Ovary (tissue), 9 donors: Measurements from ENCODE around the gene HTR3D. TPM values are rescaled to one million over a fixed set of nuclear protein-coding genes. Genes with fewer than 3 reads are reported as not detected.
"Not testable (repeated sequence)": the region's sequence is repeated elsewhere in the genome, so short reads cannot be mapped to it uniquely, and the experiment has no call there.

Experiments
- DNase-seq, 5 donors: peaks; one replicate each; pipeline ENCODE4 v3.0.0-alpha.2; 2019 to 2020
- H3K27ac ChIP-seq, 2 donors: fragments of 200-600 bp; one replicate each; pipeline versions ENCODE4 v1.5.1 to v1.8.0; 2019 to 2022
- H3K27me3 ChIP-seq: fragments of 200-600 bp; one replicate; pipeline ENCODE4 v1.8.0; 2022
- H3K36me3 ChIP-seq: fragments of 200-600 bp; sonication (generic); one replicate; pipeline ENCODE4 v1.5.1; 2019
- H3K4me1 ChIP-seq: one replicate; pipeline ENCODE4 v1.8.1; 2013; ENCODE audit warnings: mild to moderate bottlenecking, moderate library complexity; ENCODE audit not compliant: insufficient read depth
- H3K4me3 ChIP-seq: fragments of 200-600 bp; sonication (generic); one replicate; pipeline ENCODE4 v1.5.1; 2017
- H3K9me3 ChIP-seq, 2 donors: fragments of 200-600 bp in 1 of 2; sonication (generic) in 1 of 2; one replicate each; pipeline versions ENCODE4 v1.5.1 to v1.8.1; 2013 to 2019; ENCODE audit warnings: mild to moderate bottlenecking in 1 of 2, moderate library complexity in 1 of 2
- CTCF ChIP-seq, 3 donors: fragments of 450-650 bp in 2 of 3; fragments of 200-600 bp in 1 of 3; IDR thresholded peaks; one replicate each; pipeline versions ENCODE4 v1.5.1 to v1.8.0; 2016 to 2022; ENCODE audit warnings: antibody characterized with exemption in 3 of 3, mild to moderate bottlenecking in 1 of 3
- EP300 ChIP-seq: sonication (generic); formaldehyde crosslinking; IDR thresholded peaks from one replicate; pipeline ENCODE4 v1.6.1; 2017; ENCODE audit warnings: antibody characterized with exemption
- POLR2A ChIP-seq: fragments of 450-650 bp; IDR thresholded peaks from one replicate; pipeline ENCODE4 v1.6.1; 2017; ENCODE audit warnings: antibody characterized with exemption, mild to moderate bottlenecking, moderate library complexity
- WGBS, 3 donors: extraction: QIAGEN DNeasy Blood & Tissue Kit in 1 of 3; methylation state at CpG; one replicate each; pipeline versions ENCODE4 v1.1.5 to v1.1.7; 2013 to 2017; 5-methylcytosine and 5-hydroxymethylcytosine counted together
- intact Hi-C, 4 donors: fragments of 100-400 bp; cut with DNase I; formaldehyde crosslinking; loops; one replicate each; pipeline versions ENCODE4 v1.11.0 to v1.15.1; 2022 to 2023
- polyA plus RNA-seq, 2 donors: library from polyadenylated mRNA; stranded (reverse); fragments of 200-250 nt in 1 of 2; fragments of 350-450 nt in 1 of 2; fragmentation: Illumina TruSeq in 1 of 2; extraction: RNeasy Lipid Tissue Mini Kit (QIAGEN cat#74804) in 1 of 2; gene quantifications; one replicate each; pipeline ENCODE4 v1.2.3, GENCODE V29; 2013 to 2014
- total RNA-seq, 7 donors: library from RNA; depleted of rRNA in 2 of 7; stranded (reverse); fragments of >200 nt in 2 of 7; fragmentation: NEBNext Ultra II Directional in 3 of 7; extraction: Animal tissue kit (Norgen Biotek cat#: 25700) in 3 of 7; gene quantifications; one replicate each; pipeline versions ENCODE4 v1.1.0 to v1.2.4, GENCODE V29; 2016 to 2023
- donor health status: DM: no; HTN: no; CAD: no; lungs with moderate emphysema.
- donor health status: DM: no; HTN: no; CAD: no.
- donor health status: Bipolar disorder and iron deficiency.
- donor health status: DM: yes; HTN: yes; CAD: no.
- donor health status: DM: no; HTN: no; CAD: no.
- donor health status: DM: yes; HTN: yes; CAD: no.

HTR3D gene
- total and polyA plus RNA-seq, 9 donors: 0.24 TPM; not detected in 8

GRCh38 chr3:184037816-184038215 is 6.3 kb downstream of the HTR3D start:
- Histone ChIP-seq H3K27ac (no peak overlapping the region), H3K9me3 (no peaks in the 10 kb centered on the region), H3K4me1 (no peaks in the 10 kb centered on the region), H3K4me3 (no peak overlapping the region), H3K36me3 (no peaks in the 10 kb centered on the region), H3K27me3 (no peaks in the 10 kb centered on the region)
- no peak for DNase-seq
- no peak for TF ChIP-seq POLR2A
- TF ChIP-seq EP300: no peak
- no peak for TF ChIP-seq CTCF (IDR thresholded peaks at IDR 0.05)
- intact Hi-C loops: no loop called here
- 67 to 70% (median 67%) methylated on average over 7 of the region's 7 CpGs for WGBS, 3 donors

- H3K27me3 ChIP-seq, DNase-seq, H3K4me3 ChIP-seq, H3K27ac ChIP-seq, H3K9me3 ChIP-seq, intact Hi-C loops, H3K36me3 ChIP-seq, H3K4me1 ChIP-seq: not testable (repeated sequence)
- 81 to 85% (median 82%) methylated on average over 9 of the region's 9 CpGs for WGBS, 3 donors
Observed at GRCh38 chr3:184038307-184038706, 6.8 kb downstream of the HTR3D start.

GRCh38 chr3:184039414-184039813 is 7.9 kb downstream of the HTR3D start:
- H3K36me3 ChIP-seq: no peaks in the 10 kb centered on the region
- whole genome bisulfite sequencing, 3 donors: 66 to 76% (median 66%) methylated on average over 5 of the region's 5 CpGs
- no peaks in the 10 kb centered on the region for H3K27me3 ChIP-seq
- TF ChIP-seq POLR2A: no peak
- no peak for TF ChIP-seq EP300
- TF ChIP-seq CTCF (IDR thresholded peaks at IDR 0.05): no peak
- DNase-seq: no peak
- no peak overlapping the region for H3K4me3 ChIP-seq
- H3K9me3 ChIP-seq: no peaks in the 10 kb centered on the region
- H3K27ac ChIP-seq: no peak overlapping the region
- intact Hi-C loops: no loop called here
- no peaks in the 10 kb centered on the region for H3K4me1 ChIP-seq

GRCh38 chr3:184040010-184040409 is 8.5 kb downstream of the HTR3D start:
- intact Hi-C loops: no loop called here
- Histone ChIP-seq H3K4me1 (no peaks in the 10 kb centered on the region), H3K27me3 (no peaks in the 10 kb centered on the region), H3K4me3 (no peak overlapping the region), H3K36me3 (no peaks in the 10 kb centered on the region), H3K27ac (no peak overlapping the region), H3K9me3 (no peaks in the 10 kb centered on the region)
- WGBS, 3 donors: 38 to 45% (median 41%) methylated on average over 3 of the region's 3 CpGs
- TF ChIP-seq EP300 (no peak), POLR2A (no peak), CTCF (IDR thresholded peaks at IDR 0.05) (no peak)
- DNase-seq: no peak

GRCh38 chr3:184042617-184043016 is 11.1 kb downstream of the HTR3D start:
- Histone ChIP-seq H3K27ac (no peak overlapping the region), H3K27me3 (no peaks in the 10 kb centered on the region), H3K4me1 (no peaks in the 10 kb centered on the region), H3K4me3 (no peak overlapping the region), H3K9me3 (no peaks in the 10 kb centered on the region), H3K36me3 (no peaks in the 10 kb centered on the region)
- TF ChIP-seq EP300: no peak
- TF ChIP-seq POLR2A: no peak
- no peak for TF ChIP-seq CTCF (IDR thresholded peaks at IDR 0.05)
- intact Hi-C loops: no loop called here
- WGBS, 3 donors: 71 to 78% (median 73%) methylated on average over 1 of the region's 1 CpG
- no peak for DNase-seq
